Fibroblast of mammary gland (primary cell): ENCODE measurements around the gene TMEM158.

ENCODE experiments used
- DNase-seq: peaks from one replicate; pipeline ENCODE4 v3.0.0-alpha.2; 2010; ENCODE audit warnings: low read depth
- H3K4me3 ChIP-seq: 2 replicates; pipeline ENCODE4 v1.5.1; 2011; ENCODE audit warnings: low read depth, mild to moderate bottlenecking, low read length, moderate library complexity; ENCODE audit not compliant: control insufficient read depth
- CTCF ChIP-seq: conservative IDR thresholded peaks from 2 replicates; pipeline ENCODE4 v1.5.1; 2011; ENCODE audit warnings: low read depth, low read length, inconsistent platforms; ENCODE audit not compliant: control insufficient read depth, insufficient read depth

TMEM158 gene

GRCh38 chr3:45225465-45226205 is 452 bp downstream of the TMEM158 start:
- DNase-seq: no peak
- H3K4me3 ChIP-seq: peak overlapping the region; percentile 95
- TF ChIP-seq CTCF: no peak

DNA sequence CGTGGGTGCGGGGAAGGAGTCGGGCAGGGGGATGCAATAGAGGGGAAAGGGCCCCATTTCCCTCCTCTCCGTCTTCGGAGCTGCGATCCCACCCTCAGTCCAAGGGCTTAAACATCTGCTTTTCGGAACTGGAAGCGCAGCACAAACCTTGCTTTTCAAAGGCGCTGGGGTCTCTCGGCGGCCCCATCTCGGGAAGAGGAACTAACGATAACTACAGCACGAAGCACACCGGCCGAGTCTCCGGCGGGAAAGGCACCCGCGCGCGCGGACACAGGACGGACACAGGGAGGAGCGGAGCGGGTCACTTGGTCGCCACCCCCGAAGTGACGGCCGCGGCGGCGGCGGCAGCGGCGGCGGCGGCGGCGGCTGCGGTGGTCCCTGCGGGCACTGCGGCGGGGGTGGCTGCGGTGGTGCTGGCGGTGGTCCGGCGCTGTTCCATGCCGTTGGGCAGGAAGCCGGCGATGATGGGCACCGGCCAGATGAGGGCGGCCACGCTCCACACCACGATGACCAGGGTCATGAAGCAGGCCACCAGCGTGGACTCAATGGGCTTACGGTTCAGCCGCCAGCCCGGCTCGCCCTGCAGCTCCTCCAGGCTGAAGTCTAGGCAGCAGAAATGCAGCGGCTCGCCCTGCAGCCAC is 1.1 kb downstream of the TMEM158 start:
- peak; percentile 38 for TF ChIP-seq CTCF
- DNase-seq: peak; percentile 71
- H3K4me3 ChIP-seq: peak overlapping the region; percentile 95

DNA sequence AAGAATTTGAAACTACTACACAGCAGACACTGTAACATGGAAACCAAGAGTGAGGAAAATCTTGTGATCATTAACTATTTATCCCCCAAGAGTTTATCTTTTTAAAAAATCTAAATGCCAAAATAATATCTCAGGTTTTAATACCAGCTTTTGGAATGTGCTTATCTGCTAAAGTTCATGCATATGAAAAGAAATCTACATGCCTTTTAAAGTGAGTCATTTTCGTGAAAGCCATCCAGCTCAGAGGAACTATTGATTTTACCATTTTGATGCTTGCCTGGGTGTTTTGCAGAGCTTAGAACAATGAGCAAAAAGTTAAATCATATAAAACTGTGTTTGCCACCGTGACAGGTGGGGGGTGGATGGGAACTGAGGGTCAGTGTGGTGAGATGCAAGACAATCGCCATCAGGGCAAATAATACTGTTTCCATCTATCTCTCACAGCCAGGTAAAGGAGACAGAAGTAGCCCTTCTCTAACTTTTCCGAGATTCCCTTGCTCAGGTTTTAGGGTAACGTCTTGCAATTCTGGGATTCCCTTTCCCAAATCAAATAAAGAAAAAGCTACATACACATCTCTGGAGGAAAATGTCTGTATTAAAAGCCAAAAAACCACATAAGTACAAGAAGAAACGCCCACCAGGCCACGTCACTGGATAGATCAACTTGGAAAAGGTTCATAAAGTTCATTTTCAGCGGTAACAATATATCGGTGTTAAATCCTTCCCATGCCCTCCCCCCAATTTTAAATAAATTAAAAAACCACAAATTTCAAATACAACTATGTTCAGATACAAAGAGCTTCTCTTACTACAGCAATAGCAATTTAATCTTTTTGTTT is 2.0 kb downstream of the TMEM158 start:
- H3K4me3 ChIP-seq: peak overlapping the region; percentile 95
- peak; percentile 69 for DNase-seq
- no peak for TF ChIP-seq CTCF

DNA sequence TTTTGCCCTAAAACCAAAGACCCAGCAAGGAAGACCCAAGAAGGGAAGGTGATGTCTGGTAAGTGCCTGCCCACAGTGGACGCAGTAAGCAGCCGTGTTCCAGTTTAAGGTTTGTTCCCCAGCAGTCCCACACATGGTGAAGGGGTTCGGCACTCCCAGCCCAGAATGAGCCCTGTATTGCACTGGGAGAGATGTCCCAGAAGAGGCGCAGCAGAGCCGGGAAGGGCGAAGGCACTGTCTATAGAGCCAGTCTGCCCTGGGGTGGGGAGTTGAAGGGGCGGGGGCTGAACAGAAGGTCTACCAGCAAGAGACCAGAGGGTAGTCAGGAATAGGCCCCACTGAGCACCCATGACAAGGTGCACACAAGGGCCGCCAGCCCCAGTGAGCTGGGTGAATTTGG is 6.4 kb downstream of the TMEM158 start:
- no peak for DNase-seq
- H3K4me3 ChIP-seq: no peak overlapping the region
- no peak for TF ChIP-seq CTCF

DNA sequence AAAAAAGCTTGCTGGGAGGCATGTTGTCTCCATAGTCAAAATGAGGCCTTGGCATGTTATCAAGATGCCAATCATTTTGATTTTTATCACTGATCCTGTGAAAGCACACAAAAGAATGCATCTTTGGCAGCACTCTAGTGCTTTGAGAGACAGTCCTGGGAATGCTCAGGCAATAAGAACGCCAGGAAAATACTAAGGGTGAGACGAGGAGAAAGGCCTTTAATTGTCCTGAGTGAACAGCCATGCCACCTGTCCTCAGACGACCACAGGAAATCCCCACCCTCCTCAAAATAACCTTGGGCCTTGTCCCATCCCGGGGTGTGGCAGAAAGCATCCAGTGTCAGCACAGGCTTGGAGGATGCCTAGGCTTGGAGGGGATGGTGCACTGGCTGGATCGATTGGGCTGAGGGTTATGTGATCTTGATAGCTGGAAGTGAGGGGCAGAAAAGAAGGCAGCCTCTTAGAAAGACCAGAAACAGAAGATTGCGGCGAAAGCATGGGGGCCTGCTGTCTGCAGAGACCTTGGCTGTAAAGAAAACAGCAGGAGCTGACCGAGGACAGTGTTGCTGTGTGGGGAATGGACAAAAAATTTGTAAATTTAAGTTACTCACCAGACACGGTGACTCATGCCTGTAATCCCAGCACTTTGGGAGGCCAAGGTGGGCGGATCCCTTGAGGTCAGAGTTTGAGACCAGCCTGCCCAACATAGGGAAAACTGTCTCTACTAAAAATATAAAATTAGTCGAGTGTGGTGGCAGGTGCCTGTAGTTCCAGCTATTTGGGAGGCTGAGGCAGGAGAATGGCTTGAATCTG is 7.3 kb downstream of the TMEM158 start:
- DNase-seq: peak; percentile 84
- no peak overlapping the region for H3K4me3 ChIP-seq
- no peak for TF ChIP-seq CTCF

DNA sequence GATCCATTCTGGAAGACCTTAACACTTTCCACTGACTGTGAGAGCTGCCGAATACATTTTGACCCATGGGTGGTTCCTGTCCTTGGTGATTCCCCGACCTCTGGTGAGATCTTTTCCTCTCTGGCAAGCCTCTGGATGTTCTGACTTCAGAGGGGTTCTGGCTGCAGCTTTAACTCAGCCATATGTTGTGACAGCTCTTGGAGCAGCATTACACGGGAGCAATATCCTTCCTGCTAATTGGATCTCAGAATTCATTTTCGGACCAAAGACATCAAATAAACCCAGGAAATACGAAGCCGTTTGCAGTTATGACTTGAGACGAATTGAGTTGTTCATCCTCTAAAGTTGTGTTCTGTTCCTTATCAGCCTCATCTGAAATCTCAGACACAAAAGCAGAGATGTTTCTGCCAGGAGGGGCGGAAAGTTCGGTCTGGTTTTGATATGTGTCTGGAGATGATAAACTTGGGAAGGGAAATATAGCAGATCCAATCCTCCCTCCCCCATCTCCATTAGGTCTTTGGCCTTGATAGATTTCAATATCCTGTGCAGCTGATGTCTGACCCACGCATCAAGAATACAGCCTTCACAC is 10.0 kb downstream of the TMEM158 start:
- no peak for TF ChIP-seq CTCF
- H3K4me3 ChIP-seq: no peak overlapping the region
- DNase-seq: no peak
